ENCODE data around the gene DELE1.
A peak's percentile ranks its signal among the peaks of the same experiment; 100 is the strongest.

DELE1 gene

GRCh38 chr5:141929398-141930058 is 5.9 kb downstream of the DELE1 start:
- ChIA-PET CTCF (interaction anchor here (1.0 kb wide), 1 partner anchor 40 kb away, joined by 4 read pairs; no protein-coding TSS in a partner anchor), POLR2A (ENCODE audit: low non-redundant PET) (no interaction called here)
- H3K27ac ChIP-seq: no peak overlapping the region
- TF ChIP-seq CTCF (conservative IDR thresholded peaks at IDR 0.05; ENCODE audit: low read depth): no peak
- no peak for DNase-seq (ENCODE audit: low spot score)

GRCh38 chr5:141931694-141932093 is 8.0 kb downstream of the DELE1 start:
- no peak for DNase-seq (ENCODE audit: low spot score)
- H3K27ac ChIP-seq: no peak overlapping the region
- ChIA-PET POLR2A (ENCODE audit: low non-redundant PET) (no interaction called here), CTCF (no interaction called here)
- TF ChIP-seq CTCF (conservative IDR thresholded peaks at IDR 0.05; ENCODE audit: low read depth): no peak

GRCh38 chr5:141933151-141933550 is 9.5 kb downstream of the DELE1 start:
- ChIA-PET POLR2A (ENCODE audit: low non-redundant PET) (interaction anchor here (0.6 kb wide), 1 partner anchor 265 kb away, joined by 5 read pairs; no protein-coding TSS in a partner anchor), CTCF (interaction anchor here (0.6 to 1.1 kb wide), 3 partner anchors 17 to 488 kb away, joined by 3 read pairs; no protein-coding TSS in a partner anchor)
- DNase-seq (ENCODE audit: low spot score): no peak
- TF ChIP-seq CTCF (conservative IDR thresholded peaks at IDR 0.05; ENCODE audit: low read depth): no peak
- no peak overlapping the region for H3K27ac ChIP-seq

- CTCF ChIA-PET: interaction anchor here (1.1 kb wide), 1 partner anchor 27 kb away, joined by 3 read pairs; no protein-coding TSS in a partner anchor
- H3K27ac ChIP-seq: peak overlapping the region; percentile 25
- no peak for TF ChIP-seq CTCF (conservative IDR thresholded peaks at IDR 0.05; ENCODE audit: low read depth)
- POLR2A ChIA-PET (ENCODE audit: low non-redundant PET): no interaction called here
- no peak for DNase-seq (ENCODE audit: low spot score)
Measured at GRCh38 chr5:141934099-141934844, 10.6 kb downstream of the DELE1 start.

GRCh38 chr5:141935538-141935937 is 11.9 kb downstream of the DELE1 start:
- POLR2A ChIA-PET (ENCODE audit: low non-redundant PET): no interaction called here
- peak overlapping the region; percentile 34; the same call in 1 of the 2 replicates for H3K27ac ChIP-seq
- CTCF ChIA-PET: interaction anchor here (2.3 kb wide), 1 partner anchor 25 kb away, joined by 13 read pairs; no protein-coding TSS in a partner anchor
- peak; percentile 80 for DNase-seq (ENCODE audit: low spot score)
- TF ChIP-seq CTCF (conservative IDR thresholded peaks at IDR 0.05; ENCODE audit: low read depth): no peak

GRCh38 chr5:141940695-141941271 is 17.1 kb downstream of the DELE1 start:
- DNase-seq (ENCODE audit: low spot score): no peak
- no peak for TF ChIP-seq CTCF (conservative IDR thresholded peaks at IDR 0.05; ENCODE audit: low read depth)
- CTCF ChIA-PET: interaction anchor here (0.8 to 3.5 kb wide), 3 partner anchors 20 to 40 kb away, joined by 3 to 21 read pairs (median 3); no protein-coding TSS in a partner anchor
- POLR2A ChIA-PET (ENCODE audit: low non-redundant PET): interaction anchor here (0.5 to 0.6 kb wide), 2 partner anchors 307 to 532 kb away, joined by 5 to 6 read pairs; no protein-coding TSS in a partner anchor
- H3K27ac ChIP-seq: peak overlapping the region; percentile 51

Data from RWPE1 (cell line).